ENCODE results near the gene PDXDC1. TPM values are rescaled to one million over a fixed set of nuclear protein-coding genes. Genes with fewer than 3 reads are reported as not detected.
"Not testable (repeated sequence)": the region's sequence is repeated elsewhere in the genome, so short reads cannot be mapped to it uniquely, and the experiment has no call there.

PDXDC1 gene
- total RNA-seq, 1 donor from 2014 or later: 71.4 TPM

- intact Hi-C loops (cut with micrococcal nuclease); H3K27ac ChIP-seq (replicated peaks); H3K27me3 ChIP-seq (ENCODE audit: low read depth); H3K4me3 ChIP-seq; H3K9me3 ChIP-seq (replicated peaks); DNase-seq; H3K4me1 ChIP-seq: not testable (repeated sequence)
- H3K36me3 ChIP-seq: peaks cover 69% of the 10 kb centered on the region
Observed at GRCh38 chr16:15008647-15009046, 33.8 kb downstream of the PDXDC1 start.

- H3K9me3 ChIP-seq (replicated peaks); intact Hi-C loops (cut with micrococcal nuclease); DNase-seq; H3K27me3 ChIP-seq (ENCODE audit: low read depth); H3K4me3 ChIP-seq; H3K27ac ChIP-seq (replicated peaks): not testable (repeated sequence)
- Histone ChIP-seq H3K36me3 (peaks cover 57% of the 10 kb centered on the region), H3K4me1 (peaks cover 40% of the 10 kb centered on the region)
Observed at GRCh38 chr16:15012941-15013340, 38.1 kb downstream of the PDXDC1 start.

GRCh38 chr16:15015671-15016070 is 40.8 kb downstream of the PDXDC1 start:
- peaks cover 54% of the 10 kb centered on the region for H3K36me3 ChIP-seq
- peaks cover 40% of the 10 kb centered on the region for H3K4me1 ChIP-seq
- H3K4me3 ChIP-seq; intact Hi-C loops (cut with micrococcal nuclease); DNase-seq; H3K9me3 ChIP-seq (replicated peaks); H3K27me3 ChIP-seq (ENCODE audit: low read depth): not testable (repeated sequence)
- H3K27ac ChIP-seq (replicated peaks): peak overlapping the region; percentile 55

GRCh38 chr16:15016354-15016753 is 41.5 kb downstream of the PDXDC1 start:
- Histone ChIP-seq H3K27ac (replicated peaks) (peak overlapping the region; percentile 55), H3K36me3 (peaks cover 49% of the 10 kb centered on the region)
- intact Hi-C loops (cut with micrococcal nuclease): not testable (repeated sequence)

DNA sequence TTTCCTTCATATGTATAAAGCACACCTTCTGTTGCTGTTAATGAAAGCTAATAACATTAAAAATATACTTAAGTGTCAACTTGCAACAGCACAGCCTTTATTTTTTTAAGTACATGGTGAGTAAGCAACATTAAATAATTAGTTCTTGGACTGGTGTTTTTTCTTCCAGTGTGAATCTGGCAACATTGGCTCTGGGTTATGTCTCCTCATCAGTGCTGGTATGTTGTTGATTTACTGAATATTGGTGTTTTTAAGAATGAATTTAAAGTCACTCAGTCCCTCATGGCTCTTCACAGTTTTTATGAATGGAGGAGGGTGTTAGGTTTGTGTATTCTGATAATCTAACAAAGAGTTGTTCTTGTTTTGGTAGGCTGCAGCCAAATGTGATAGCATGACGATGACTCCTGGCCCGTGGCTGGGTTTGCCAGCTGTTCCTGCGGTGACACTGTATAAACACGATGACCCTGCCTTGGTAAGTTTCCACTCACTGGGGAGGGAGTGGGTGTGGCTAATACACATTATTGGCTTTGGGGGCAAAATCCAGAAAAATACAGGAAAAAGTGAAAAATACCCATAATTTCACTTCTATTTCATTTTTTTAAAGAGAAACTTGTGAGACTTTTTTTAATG is 42.2 kb downstream of the PDXDC1 start:
- DNase-seq: peak; percentile 56
- intact Hi-C loops (cut with micrococcal nuclease); H3K9me3 ChIP-seq (replicated peaks); H3K4me3 ChIP-seq; H3K27me3 ChIP-seq (ENCODE audit: low read depth): not testable (repeated sequence)
- H3K36me3 ChIP-seq: peaks cover 50% of the 10 kb centered on the region
- peaks cover 47% of the 10 kb centered on the region for H3K4me1 ChIP-seq
- peak overlapping the region; percentile 55 for H3K27ac ChIP-seq (replicated peaks)

More at GRCh38 chr16:15016354-15016753, 41.5 kb downstream of the PDXDC1 start:
- H3K4me1 ChIP-seq: peaks cover 40% of the 10 kb centered on the region
- not testable (repeated sequence) for H3K27me3 ChIP-seq (ENCODE audit: low read depth); DNase-seq; H3K9me3 ChIP-seq (replicated peaks); H3K4me3 ChIP-seq

DNA sequence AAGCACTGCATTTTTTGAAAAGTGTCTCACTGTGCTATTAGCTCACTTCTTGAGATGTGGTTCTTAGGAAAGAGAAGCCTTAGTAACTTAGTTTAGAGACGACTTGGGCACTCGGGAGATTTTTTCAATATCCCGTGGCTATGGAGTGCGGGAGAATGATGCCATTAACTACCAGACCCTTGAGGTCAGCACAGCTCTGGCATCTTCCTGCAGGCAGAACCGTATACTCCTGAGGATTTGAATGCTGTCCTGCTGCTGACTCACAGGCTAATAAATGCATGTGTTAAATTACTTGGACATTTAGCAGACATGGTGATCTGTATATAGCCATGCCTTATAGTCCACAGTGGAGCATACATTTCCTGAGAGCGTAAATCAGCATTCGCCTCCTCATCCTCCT is 46.6 kb downstream of the PDXDC1 start:
- H3K4me1 ChIP-seq: peaks cover 32% of the 10 kb centered on the region
- DNase-seq; H3K27me3 ChIP-seq (ENCODE audit: low read depth); H3K4me3 ChIP-seq; H3K9me3 ChIP-seq (replicated peaks); intact Hi-C loops (cut with micrococcal nuclease); H3K27ac ChIP-seq (replicated peaks): not testable (repeated sequence)
- H3K36me3 ChIP-seq: peaks cover 69% of the 10 kb centered on the region

- H3K27ac ChIP-seq (replicated peaks); DNase-seq; intact Hi-C loops (cut with micrococcal nuclease); H3K4me3 ChIP-seq; H3K9me3 ChIP-seq (replicated peaks); H3K27me3 ChIP-seq (ENCODE audit: low read depth): not testable (repeated sequence)
- TF ChIP-seq, protein P1, sequence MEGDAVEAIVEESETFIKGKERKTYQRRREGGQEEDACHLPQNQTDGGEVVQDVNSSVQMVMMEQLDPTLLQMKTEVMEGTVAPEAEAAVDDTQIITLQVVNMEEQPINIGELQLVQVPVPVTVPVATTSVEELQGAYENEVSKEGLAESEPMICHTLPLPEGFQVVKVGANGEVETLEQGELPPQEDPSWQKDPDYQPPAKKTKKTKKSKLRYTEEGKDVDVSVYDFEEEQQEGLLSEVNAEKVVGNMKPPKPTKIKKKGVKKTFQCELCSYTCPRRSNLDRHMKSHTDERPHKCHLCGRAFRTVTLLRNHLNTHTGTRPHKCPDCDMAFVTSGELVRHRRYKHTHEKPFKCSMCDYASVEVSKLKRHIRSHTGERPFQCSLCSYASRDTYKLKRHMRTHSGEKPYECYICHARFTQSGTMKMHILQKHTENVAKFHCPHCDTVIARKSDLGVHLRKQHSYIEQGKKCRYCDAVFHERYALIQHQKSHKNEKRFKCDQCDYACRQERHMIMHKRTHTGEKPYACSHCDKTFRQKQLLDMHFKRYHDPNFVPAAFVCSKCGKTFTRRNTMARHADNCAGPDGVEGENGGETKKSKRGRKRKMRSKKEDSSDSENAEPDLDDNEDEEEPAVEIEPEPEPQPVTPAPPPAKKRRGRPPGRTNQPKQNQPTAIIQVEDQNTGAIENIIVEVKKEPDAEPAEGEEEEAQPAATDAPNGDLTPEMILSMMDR (IDR thresholded peaks at IDR 0.05; ENCODE audit: borderline replicate concordance): peak; percentile 58
- peaks cover 72% of the 10 kb centered on the region for H3K36me3 ChIP-seq
- H3K4me1 ChIP-seq: peaks cover 25% of the 10 kb centered on the region
Observed at GRCh38 chr16:15022194-15022593, 47.4 kb downstream of the PDXDC1 start.

GRCh38 chr16:15023381-15024077 is 48.7 kb downstream of the PDXDC1 start:
- H3K27ac ChIP-seq (replicated peaks); DNase-seq; intact Hi-C loops (cut with micrococcal nuclease); H3K9me3 ChIP-seq (replicated peaks); H3K27me3 ChIP-seq (ENCODE audit: low read depth); H3K4me3 ChIP-seq: not testable (repeated sequence)
- H3K36me3 ChIP-seq: peaks cover 72% of the 10 kb centered on the region
- H3K4me1 ChIP-seq: peaks cover 23% of the 10 kb centered on the region

- intact Hi-C loops (cut with micrococcal nuclease); DNase-seq; H3K4me3 ChIP-seq; H3K9me3 ChIP-seq (replicated peaks); H3K27me3 ChIP-seq (ENCODE audit: low read depth): not testable (repeated sequence)
- H3K27ac ChIP-seq (replicated peaks): peak overlapping the region; percentile 27
- peaks cover 73% of the 10 kb centered on the region for H3K36me3 ChIP-seq
- peaks cover 32% of the 10 kb centered on the region for H3K4me1 ChIP-seq
Observed at GRCh38 chr16:15024858-15025199, 50.0 kb downstream of the PDXDC1 start.

GRCh38 chr16:15025234-15025951 is 50.6 kb downstream of the PDXDC1 start:
- not testable (repeated sequence) for H3K4me3 ChIP-seq
- H3K27ac ChIP-seq (replicated peaks): peak overlapping the region; percentile 27
- H3K4me1 ChIP-seq: peaks cover 32% of the 10 kb centered on the region

DNA sequence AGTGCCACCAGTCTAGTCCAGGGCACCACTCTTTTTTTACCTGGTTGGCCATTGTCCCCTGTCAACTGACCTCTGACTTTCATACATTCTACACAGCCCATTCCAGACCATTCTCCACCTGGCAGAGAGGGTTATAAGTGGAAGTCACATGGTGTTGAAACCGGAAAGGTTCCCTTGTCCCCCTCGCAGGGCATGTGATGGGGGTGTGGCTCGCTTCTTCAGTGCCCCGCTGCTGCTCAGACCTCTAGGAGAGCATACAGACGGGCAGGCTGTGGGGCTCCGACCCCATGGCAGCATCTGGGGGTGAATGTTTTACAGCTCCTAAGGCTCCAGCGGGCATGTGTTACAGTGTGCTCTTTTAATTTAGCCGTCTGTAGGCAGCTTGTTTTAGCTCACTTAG is 52.2 kb downstream of the PDXDC1 start:
- H3K36me3 ChIP-seq: peaks cover 80% of the 10 kb centered on the region
- DNase-seq; H3K9me3 ChIP-seq (replicated peaks); H3K27me3 ChIP-seq (ENCODE audit: low read depth); H3K27ac ChIP-seq (replicated peaks); H3K4me3 ChIP-seq; intact Hi-C loops (cut with micrococcal nuclease): not testable (repeated sequence)
- H3K4me1 ChIP-seq: peaks cover 25% of the 10 kb centered on the region

More at GRCh38 chr16:15025234-15025951, 50.6 kb downstream of the PDXDC1 start:
- H3K27me3 ChIP-seq (ENCODE audit: low read depth); H3K9me3 ChIP-seq (replicated peaks); DNase-seq; intact Hi-C loops (cut with micrococcal nuclease): not testable (repeated sequence)
- peaks cover 74% of the 10 kb centered on the region for H3K36me3 ChIP-seq

GRCh38 chr16:15027503-15028344 is 52.9 kb downstream of the PDXDC1 start:
- intact Hi-C loops (cut with micrococcal nuclease); H3K27me3 ChIP-seq (ENCODE audit: low read depth); DNase-seq; H3K4me3 ChIP-seq; H3K9me3 ChIP-seq (replicated peaks): not testable (repeated sequence)
- Histone ChIP-seq H3K27ac (replicated peaks) (peak overlapping the region; percentile 16), H3K36me3 (peaks cover 80% of the 10 kb centered on the region), H3K4me1 (peaks cover 23% of the 10 kb centered on the region)

Measured in left ventricle myocardium inferior (tissue), 1 donor.